Measurements from ENCODE around the gene SMIM20.

DNA sequence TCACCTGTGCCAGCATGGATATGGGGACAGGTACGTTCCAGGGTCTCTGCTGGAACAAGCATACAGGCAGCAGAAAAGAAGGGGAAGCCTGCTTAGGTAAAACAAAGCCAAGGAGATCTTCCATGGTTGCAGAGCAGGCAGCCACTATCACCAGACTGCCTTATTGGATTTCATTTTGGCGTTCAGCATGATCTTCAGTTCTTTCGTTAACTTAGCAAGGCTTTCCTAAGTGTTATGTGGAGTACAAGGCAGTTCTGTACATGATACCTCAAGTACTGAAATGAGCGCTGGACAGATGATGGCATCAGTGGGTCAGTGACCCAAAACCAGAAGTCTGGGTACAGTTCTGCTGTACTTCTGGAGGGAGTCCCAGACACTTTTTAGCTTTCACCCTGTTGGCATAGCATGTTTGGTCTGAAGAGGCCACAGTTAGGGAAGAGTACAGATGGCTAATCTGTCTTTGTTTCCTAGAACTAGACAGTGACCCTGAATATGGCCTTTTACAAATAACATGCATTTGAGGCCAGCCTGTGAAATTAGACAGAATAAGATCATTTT is 8.9 kb downstream of the SMIM20 start:
- TF ChIP-seq, protein P1, sequence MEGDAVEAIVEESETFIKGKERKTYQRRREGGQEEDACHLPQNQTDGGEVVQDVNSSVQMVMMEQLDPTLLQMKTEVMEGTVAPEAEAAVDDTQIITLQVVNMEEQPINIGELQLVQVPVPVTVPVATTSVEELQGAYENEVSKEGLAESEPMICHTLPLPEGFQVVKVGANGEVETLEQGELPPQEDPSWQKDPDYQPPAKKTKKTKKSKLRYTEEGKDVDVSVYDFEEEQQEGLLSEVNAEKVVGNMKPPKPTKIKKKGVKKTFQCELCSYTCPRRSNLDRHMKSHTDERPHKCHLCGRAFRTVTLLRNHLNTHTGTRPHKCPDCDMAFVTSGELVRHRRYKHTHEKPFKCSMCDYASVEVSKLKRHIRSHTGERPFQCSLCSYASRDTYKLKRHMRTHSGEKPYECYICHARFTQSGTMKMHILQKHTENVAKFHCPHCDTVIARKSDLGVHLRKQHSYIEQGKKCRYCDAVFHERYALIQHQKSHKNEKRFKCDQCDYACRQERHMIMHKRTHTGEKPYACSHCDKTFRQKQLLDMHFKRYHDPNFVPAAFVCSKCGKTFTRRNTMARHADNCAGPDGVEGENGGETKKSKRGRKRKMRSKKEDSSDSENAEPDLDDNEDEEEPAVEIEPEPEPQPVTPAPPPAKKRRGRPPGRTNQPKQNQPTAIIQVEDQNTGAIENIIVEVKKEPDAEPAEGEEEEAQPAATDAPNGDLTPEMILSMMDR (IDR thresholded peaks at IDR 0.05; ENCODE audit: low read depth, low read length, poor library complexity, severe bottlenecking), result no peak
- no peak for TF ChIP-seq EZH2phosphoT487 (IDR thresholded peaks at IDR 0.05; ENCODE audit: borderline replicate concordance, low read length)

Measured in DOHH2 (cell line).